ENCODE data around the gene CELF2.

CELF2 gene

GRCh38 chr10:11206676-11207559, 189.2 kb downstream of the CELF2 start:
- no peak for DNase-seq

GRCh38 chr10:11207560-11207844, 189.8 kb downstream of the CELF2 start:
- no peak for DNase-seq

DNA sequence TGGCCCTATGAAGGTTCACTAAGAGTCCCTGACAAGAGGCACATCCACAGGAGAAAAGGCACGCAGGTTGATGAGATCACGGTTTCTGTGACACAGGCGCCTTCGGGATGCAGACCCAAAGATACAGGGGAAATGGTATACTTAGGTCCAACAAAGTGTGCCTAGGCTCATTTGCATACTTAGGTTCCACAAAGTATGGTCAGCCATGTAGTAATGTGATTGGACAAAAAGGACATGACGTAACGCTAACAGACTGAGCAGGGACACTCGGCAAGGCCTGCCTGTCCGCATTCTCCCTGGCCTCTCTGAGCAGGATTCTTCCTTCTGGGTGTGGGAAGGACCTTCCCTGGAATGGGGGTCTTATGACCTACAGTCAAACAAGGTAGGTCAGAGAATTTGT, 190.6 kb downstream of the CELF2 start:
- no peak for DNase-seq

GRCh38 chr10:11208908-11209829, 191.5 kb downstream of the CELF2 start:
- no peak for DNase-seq

DNA sequence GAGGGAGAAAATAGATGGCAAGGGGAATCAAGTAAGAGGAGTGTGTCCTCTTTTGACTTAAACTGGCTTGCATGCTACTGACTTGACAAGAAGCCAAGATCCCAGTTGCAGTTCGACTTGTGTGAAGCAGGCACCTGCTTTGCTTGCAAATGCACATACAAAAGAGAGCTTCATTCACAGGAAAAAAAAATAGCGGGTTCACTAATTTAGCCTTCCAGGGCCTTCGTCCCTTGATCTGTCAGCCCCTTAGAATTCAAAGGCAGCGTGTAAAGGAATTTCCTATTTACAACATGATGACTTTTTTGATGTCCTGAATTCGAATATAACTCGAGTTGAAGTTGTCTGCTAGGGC, 192.1 kb downstream of the CELF2 start:
- no peak for DNase-seq

- DNase-seq = no peak
These were observed 192.7 kb downstream of the CELF2 start for GRCh38 chr10:11210211-11210922.

- no peak for DNase-seq
These were observed 194.8 kb downstream of the CELF2 start for GRCh38 chr10:11212288-11213085.

DNA sequence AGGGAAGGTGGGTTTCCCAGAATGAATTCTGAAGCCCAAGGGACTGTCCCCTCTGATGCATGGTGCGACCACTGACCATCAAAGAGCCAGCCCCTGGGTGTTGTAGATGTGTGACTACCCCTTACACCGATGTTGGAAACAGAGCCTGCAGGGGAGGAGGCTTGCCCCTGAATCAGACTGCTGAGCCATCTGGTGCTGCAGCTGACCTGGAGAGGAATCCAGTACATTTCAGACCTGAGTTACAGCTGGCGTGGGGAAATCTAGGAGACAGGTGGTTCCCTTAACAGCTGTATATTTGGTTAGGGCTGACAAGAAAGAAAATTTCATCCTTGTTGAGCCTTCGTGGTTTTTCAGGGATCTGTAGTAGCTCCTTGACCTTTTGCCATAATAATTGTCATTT, 195.5 kb downstream of the CELF2 start:
- DNase-seq = no peak

GRCh38 chr10:11214407-11214806, 196.7 kb downstream of the CELF2 start:
- DNase-seq = no peak

- DNase-seq = no peak
These were observed 197.8 kb downstream of the CELF2 start for GRCh38 chr10:11215471-11215870.

DNA sequence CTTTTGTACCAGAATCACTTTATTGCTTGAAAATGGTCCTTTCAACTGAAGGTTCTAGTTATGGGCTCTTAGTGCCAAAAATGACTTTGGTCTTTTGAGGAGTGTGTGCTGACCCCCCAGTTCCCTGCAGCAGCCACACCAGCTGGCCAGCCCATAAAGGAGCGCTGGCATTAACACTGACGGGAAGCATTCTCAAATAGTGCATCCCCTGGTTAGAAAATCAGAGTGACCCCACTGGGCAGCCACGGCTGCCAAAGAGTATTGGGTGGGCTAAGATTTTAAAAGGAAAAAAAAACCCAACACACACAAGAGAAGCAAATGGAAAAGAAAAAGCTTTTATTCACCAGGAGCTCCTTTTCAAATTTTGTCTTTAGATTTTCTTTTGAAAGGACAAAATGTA, 199.8 kb downstream of the CELF2 start:
- no peak for DNase-seq

- no peak for DNase-seq
These were observed 200.7 kb downstream of the CELF2 start for GRCh38 chr10:11218395-11218794.

DNA sequence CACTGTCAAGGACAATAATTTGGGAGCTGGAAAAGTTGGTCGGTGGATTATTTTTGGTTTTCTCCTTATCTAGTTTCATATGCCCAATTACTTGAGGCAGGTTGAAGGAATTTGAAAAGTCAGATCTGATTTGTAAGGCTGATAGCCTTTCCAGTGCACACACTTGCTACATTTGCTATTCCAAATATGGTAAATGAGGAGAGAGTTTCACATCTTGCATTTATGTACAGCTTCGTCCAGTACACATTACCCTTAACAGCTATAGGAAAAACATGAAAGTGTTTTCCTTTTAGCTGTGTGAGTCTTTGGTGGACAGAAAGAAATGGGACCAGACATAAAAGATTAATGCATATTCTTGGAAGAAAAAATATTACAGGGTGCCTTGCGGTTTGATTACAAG, 201.8 kb downstream of the CELF2 start:
- DNase-seq = no peak

DNA sequence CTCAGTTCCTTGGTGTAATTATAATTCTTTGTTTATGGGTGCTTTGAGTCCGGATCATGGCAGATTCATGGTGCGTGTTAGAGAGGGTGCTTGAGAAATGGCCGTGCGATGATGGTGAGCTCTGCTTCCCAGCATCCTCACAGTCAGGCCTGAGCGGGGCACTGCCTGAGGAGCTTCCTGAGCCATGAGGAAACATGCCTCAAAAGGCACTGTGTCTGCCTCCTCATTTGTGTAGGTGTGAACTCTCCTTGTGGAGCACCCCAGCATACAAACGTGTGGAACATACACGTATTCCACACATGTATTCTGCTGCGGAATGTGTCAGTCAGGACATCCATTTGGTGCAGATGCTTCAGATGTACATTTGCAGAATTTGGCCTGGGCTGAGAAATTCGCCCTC, 205.4 kb downstream of the CELF2 start:
- DNase-seq = no peak

DNA sequence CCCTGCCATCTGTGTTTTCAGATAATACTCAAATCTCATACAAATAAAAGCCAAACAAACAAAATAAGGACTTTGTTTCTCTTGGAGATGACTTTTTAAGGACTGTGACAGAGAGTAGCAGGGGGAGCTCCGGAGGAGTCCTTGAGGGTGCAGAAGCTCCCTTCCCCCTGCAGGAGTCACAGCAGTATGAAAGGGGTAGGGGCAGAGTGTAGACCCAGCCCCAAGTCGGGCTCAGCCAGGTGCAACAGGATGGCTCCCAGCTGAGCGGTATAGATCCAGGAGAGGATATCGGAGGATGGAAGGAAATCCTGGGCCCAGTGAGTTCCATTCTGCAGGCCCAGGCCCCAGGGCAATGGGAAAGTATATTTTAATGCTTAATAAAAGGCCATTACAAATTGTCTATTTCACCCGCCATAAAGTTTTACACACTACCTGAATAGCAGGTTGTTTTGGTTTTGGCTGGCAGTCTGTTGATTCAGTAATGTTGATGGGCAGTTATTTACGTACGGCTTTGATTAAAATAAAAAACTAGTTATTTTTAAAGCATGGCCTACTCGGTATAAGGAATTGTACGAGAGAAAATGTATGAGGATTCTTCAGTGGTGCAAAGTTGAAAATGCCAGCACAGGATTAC, 206.0 kb downstream of the CELF2 start:
- no peak for DNase-seq

DNA sequence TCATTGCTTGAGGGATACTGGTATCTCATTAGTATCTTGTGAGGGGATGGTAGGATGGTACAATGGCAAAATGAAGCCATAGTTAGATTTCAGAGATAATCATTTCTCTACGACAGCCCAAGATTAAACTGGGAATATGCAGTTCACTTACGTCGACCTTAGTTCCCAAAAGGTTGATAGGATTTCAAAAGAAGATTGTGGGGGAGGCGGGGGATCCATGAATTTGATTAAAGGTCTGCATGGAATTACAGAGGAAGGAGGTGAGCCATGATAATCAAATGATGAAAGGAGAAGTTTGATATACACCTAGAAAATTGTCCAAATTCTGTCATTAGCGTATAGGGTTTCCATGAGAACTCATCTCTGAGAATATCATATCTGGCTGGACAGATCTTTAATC, 206.6 kb downstream of the CELF2 start:
- DNase-seq = no peak

DNA sequence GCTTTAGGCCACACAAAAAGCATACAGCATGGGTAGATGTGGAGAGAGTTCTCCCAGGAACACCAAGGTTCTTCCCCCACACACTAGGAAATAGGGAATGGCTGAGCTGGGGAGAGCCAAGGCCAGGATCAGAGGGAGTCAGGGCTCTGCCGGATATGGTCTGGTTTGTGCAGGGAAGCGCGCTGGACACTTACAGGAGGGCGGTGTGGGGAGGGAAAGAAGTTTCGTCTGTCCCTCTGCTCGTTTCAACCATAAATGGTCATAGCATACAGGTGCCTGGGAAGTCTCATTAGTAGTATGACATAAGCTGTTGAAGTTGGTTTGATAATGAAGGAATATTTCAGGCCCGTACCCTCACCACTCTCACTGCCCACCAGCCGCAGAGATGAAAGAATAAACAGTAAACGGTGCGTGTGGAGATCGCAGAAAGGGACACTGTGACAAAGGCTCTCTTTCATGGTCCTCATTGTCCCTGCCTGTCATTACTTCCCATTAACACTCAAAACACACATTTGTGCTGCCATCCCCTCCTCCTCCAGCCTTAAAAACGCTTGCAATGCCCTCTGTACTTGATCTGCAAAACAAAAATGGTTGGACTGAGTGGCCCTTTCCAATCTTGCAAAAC, 207.2 kb downstream of the CELF2 start:
- DNase-seq = no peak

- DNase-seq = peak; percentile 52
These were observed 208.3 kb downstream of the CELF2 start for GRCh38 chr10:11225935-11226334.

DNA sequence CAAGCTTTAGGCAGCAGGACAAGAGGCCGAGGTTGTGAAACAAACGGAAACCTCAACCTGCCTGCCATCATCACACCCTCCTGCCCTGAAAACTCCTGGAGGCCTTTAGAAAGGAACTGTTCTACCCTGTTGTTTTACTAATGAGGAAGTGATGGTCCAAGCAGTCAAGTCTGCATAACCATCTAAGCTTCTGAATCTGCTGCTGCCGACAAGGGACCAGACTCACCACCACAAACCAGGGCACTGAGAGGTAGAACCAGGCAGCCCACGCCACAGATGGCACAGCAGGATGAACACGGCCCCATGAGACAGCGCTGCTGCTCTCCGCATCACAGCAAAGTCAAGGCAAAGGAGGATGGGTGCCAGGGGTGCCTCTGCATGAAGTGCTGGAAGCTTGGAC, 209.4 kb downstream of the CELF2 start:
- no peak for DNase-seq

GRCh38 chr10:11229893-11230292, 212.2 kb downstream of the CELF2 start:
- DNase-seq = no peak

DNA sequence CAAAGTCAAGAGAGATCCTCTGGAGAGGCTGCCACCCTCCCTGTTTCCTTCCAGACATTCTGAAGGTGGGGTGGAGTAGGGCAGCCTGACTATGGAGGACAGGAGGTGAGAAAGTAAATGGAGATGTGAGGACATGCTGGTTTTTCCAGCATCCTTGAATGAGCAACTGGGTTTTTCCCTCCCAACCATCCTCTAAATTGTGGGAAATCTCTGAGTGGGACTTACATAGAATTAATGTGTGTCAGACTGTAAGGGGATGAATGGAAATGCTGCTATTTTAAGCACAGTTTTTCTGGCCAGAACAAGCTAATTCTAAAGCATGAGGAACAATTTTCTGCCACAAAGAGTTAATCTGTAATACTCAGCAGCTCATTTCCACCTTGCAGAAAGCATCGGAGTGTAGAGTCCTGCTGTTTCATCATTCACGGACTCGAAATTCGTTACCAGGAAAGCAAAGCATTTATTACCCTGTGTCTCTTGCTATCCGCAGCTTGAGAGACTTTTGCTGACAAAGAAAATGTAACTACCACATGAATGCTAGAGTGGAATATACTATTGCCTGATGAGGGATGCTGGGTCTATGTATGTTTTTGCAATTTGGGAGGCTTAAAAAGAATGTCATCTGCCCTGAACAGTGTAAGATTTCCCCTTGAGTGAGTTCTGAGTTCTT, 213.0 kb downstream of the CELF2 start:
- no peak for DNase-seq
